Spleen (tissue), 7 donors: Measurements from ENCODE around the gene GYG1.

Experiments used
- POLR2AphosphoS5 ChIP-seq, 3 donors: sonication (generic); formaldehyde crosslinking; IDR thresholded peaks; one replicate each; pipeline ENCODE4 v1.5.1; 2017; ENCODE audit warnings: antibody characterized with exemption in 3 of 3
- TF ChIP-seq, protein P1 (sequence below), 11 experiments: fragments of 200-600 bp in 7 of 11; fragments of 450-650 bp in 4 of 11; sonication (generic) in 4 of 11; IDR thresholded peaks in 8 of 11; conservative IDR thresholded peaks in 3 of 11; 1 replicate in 7 of 11; 2 replicates in 4 of 11; pipeline versions ENCODE4 v1.4.0 to v1.8.0; 2016 to 2021; ENCODE audit warnings: antibody characterized with exemption in 11 of 11, inconsistent platforms in 4 of 11, mild to moderate bottlenecking in 1 of 11
- donor health status: DM: no; HTN: no; CAD: no; lungs with moderate emphysema.
- donor health status: DM: no; HTN: no; CAD: no.
- donor health status: DM: no; HTN: no; CAD: no.

- TF ChIP-seq, protein P1, sequence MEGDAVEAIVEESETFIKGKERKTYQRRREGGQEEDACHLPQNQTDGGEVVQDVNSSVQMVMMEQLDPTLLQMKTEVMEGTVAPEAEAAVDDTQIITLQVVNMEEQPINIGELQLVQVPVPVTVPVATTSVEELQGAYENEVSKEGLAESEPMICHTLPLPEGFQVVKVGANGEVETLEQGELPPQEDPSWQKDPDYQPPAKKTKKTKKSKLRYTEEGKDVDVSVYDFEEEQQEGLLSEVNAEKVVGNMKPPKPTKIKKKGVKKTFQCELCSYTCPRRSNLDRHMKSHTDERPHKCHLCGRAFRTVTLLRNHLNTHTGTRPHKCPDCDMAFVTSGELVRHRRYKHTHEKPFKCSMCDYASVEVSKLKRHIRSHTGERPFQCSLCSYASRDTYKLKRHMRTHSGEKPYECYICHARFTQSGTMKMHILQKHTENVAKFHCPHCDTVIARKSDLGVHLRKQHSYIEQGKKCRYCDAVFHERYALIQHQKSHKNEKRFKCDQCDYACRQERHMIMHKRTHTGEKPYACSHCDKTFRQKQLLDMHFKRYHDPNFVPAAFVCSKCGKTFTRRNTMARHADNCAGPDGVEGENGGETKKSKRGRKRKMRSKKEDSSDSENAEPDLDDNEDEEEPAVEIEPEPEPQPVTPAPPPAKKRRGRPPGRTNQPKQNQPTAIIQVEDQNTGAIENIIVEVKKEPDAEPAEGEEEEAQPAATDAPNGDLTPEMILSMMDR (IDR thresholded peaks at IDR 0.05 in 8 of 11, conservative IDR thresholded peaks at IDR 0.05 in 3 of 11) = no peak
- no peak for TF ChIP-seq POLR2AphosphoS5 (IDR thresholded peaks at IDR 0.05)
These were observed 23.0 kb upstream of the GYG1 start for GRCh38 chr3:148968321-148968720.
